ENCODE measurements around the gene GPSM3. TPM values are rescaled to one million over a fixed set of nuclear protein-coding genes. Genes with fewer than 3 reads are reported as not detected.
"Not testable (repeated sequence)": the region's sequence is repeated elsewhere in the genome, so short reads cannot be mapped to it uniquely, and the experiment has no call there.

The GPSM3 gene
- 1.2 TPM for total RNA-seq (ENCODE audit: insufficient read depth, low replicate concordance)

- DNase-seq (ENCODE audit: low spot score), result peak; percentile 62
These were observed at the start of gene GPSM3 for GRCh38 chr6:32192608-32193039. GPSM3 (minus strand) TSS chr6:32192643; CDS start chr6:32192513, 130 bp downstream.

GRCh38 chr6:32240686-32241085 lies 48.2 kb upstream of the GPSM3 start:
- DNase-seq (ENCODE audit: low spot score), result no peak

- no peak for DNase-seq (ENCODE audit: low spot score)
These were observed 47.0 kb upstream of the GPSM3 start for GRCh38 chr6:32239462-32239861.

- DNase-seq (ENCODE audit: low spot score), result no peak
These were observed 42.5 kb upstream of the GPSM3 start for GRCh38 chr6:32234934-32235333.

- DNase-seq (ENCODE audit: low spot score), result no peak
These were observed 34.0 kb upstream of the GPSM3 start for GRCh38 chr6:32226434-32226833.

GRCh38 chr6:32224696-32225095 lies 32.3 kb upstream of the GPSM3 start:
- DNase-seq (ENCODE audit: low spot score), result no peak

- DNase-seq (ENCODE audit: low spot score), result no peak
These were observed 31.1 kb upstream of the GPSM3 start, which contains the start of gene NOTCH4 for GRCh38 chr6:32223258-32224235. NOTCH4 (minus strand) TSS chr6:32224067; CDS start chr6:32223928, 139 bp downstream.

- DNase-seq (ENCODE audit: low spot score), result no peak
These were observed 30.1 kb upstream of the GPSM3 start for GRCh38 chr6:32222333-32223230.

- DNase-seq (ENCODE audit: low spot score), result no peak
These were observed 27.6 kb upstream of the GPSM3 start for GRCh38 chr6:32220021-32220420.

GRCh38 chr6:32218167-32218566 lies 25.7 kb upstream of the GPSM3 start:
- no peak for DNase-seq (ENCODE audit: low spot score)

- no peak for DNase-seq (ENCODE audit: low spot score)
These were observed 24.6 kb upstream of the GPSM3 start for GRCh38 chr6:32216998-32217397.

- DNase-seq (ENCODE audit: low spot score), result no peak
These were observed 23.8 kb upstream of the GPSM3 start for GRCh38 chr6:32216285-32216684.

- DNase-seq (ENCODE audit: low spot score), result no peak
These were observed 23.2 kb upstream of the GPSM3 start for GRCh38 chr6:32215617-32216016.

GRCh38 chr6:32214126-32214525 lies 21.7 kb upstream of the GPSM3 start:
- DNase-seq (ENCODE audit: low spot score), result no peak

GRCh38 chr6:32213649-32214048 lies 21.2 kb upstream of the GPSM3 start:
- DNase-seq (ENCODE audit: low spot score), result no peak

- no peak for DNase-seq (ENCODE audit: low spot score)
These were observed 19.8 kb upstream of the GPSM3 start for GRCh38 chr6:32212076-32212760.

- not testable (repeated sequence) for DNase-seq (ENCODE audit: low spot score)
These were observed 19.0 kb upstream of the GPSM3 start for GRCh38 chr6:32211432-32211831.

GRCh38 chr6:32210191-32210601 lies 17.8 kb upstream of the GPSM3 start:
- no peak for DNase-seq (ENCODE audit: low spot score)

- no peak for DNase-seq (ENCODE audit: low spot score)
These were observed 16.6 kb upstream of the GPSM3 start for GRCh38 chr6:32208996-32209395.

- DNase-seq (ENCODE audit: low spot score), result no peak
These were observed 11.8 kb upstream of the GPSM3 start for GRCh38 chr6:32204268-32204715.
